Measurements from ENCODE around the gene FUOM.

FUOM gene

DNA sequence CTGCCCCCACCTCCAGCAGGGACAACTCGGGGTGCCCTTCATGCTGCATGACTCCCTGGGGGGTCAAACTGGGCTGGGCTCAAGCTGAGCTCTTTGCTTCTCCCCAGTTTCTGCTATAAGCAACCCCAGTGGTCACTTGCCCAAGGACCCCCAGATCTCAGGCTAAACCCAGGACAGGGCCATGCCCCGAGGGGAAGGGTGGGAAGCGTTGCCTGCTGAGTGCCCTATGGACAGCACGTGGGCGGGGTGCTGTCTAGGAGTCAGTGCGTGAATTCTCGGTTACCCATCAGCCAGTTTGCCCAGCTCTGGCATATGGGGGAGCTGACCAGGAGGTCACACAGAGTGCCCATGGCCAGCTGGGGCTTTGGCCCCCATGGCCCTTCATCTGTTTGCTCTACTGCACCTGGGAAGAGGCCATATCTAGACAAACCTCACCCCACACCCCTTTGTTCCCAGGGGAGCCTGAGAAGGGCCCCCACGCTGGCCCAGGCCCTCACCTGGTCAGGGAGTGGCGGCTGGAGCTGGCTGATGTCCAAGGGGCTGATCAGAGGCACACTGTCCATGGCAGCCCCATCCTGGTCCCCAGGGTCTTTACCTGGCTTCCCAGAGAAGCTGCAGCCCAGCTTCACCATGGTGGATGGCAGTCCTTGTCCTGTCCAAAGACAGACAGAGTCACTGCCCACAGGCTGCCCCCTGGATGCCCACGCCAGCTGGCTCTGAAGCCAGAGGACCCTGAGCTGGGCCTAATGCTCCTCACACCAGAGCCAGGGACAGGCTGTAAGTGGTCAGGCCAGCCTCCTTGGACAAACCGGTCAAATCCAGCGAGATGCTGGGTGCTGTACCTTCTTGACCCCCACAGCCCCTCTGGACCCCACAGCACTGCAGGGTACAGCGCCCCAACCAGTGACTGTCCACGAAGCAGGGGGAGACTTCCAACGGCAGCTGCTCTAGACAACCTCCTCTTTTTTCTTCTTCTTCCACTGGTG is 29.2 kb downstream of the FUOM start:
- TF ChIP-seq, protein P1, sequence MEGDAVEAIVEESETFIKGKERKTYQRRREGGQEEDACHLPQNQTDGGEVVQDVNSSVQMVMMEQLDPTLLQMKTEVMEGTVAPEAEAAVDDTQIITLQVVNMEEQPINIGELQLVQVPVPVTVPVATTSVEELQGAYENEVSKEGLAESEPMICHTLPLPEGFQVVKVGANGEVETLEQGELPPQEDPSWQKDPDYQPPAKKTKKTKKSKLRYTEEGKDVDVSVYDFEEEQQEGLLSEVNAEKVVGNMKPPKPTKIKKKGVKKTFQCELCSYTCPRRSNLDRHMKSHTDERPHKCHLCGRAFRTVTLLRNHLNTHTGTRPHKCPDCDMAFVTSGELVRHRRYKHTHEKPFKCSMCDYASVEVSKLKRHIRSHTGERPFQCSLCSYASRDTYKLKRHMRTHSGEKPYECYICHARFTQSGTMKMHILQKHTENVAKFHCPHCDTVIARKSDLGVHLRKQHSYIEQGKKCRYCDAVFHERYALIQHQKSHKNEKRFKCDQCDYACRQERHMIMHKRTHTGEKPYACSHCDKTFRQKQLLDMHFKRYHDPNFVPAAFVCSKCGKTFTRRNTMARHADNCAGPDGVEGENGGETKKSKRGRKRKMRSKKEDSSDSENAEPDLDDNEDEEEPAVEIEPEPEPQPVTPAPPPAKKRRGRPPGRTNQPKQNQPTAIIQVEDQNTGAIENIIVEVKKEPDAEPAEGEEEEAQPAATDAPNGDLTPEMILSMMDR (IDR thresholded peaks at IDR 0.05; ENCODE audit: low read depth, low read length, missing control alignments): no peak

DNA sequence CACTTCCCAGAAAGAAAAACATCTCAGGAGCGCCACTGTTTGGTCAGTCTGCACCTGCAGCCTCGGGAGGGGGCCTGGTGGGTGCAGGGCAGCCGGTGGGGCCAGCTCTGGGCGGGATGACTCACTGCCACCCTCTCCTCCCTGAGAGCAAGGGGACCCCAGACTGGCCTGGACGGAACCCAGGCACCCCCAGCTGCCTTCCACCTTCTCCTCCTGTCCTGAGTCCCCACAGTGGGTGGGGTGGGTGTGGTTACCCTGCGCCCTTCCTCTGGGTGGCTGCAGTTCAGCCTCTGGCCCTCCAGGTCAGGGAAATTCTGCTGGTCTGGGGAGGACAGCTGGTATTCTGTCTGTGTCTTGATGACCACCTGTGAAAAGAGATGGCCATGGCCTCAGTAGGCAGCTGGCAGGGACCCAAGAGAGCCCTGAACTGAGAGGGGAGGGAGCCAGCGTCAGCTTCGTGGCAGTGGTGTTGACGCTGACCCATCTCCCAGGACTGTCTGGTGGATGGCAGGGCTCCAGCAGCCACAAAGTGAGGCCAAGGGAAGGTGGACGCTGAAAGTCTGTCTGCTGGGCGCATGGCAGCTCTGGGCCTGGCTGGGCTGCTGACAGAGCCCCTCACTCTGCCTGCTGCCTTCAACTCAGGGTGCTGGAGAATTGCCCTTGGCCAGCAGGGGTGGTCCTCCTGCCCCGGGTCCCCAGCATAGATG is 30.0 kb downstream of the FUOM start:
- TF ChIP-seq, protein P1 (IDR thresholded peaks at IDR 0.05; ENCODE audit: low read depth, low read length, missing control alignments): no peak
- no peak overlapping the region for H3K4me3 ChIP-seq (replicated peaks; ENCODE audit: low read depth, low read length)
- no peak for DNase-seq (ENCODE audit: extremely low read depth, low read depth)

More for the DNA sequence above, 29.2 kb downstream of the FUOM start:
- no peak overlapping the region for H3K4me3 ChIP-seq (replicated peaks; ENCODE audit: low read depth, low read length)
- no peak for DNase-seq (ENCODE audit: extremely low read depth, low read depth)

DNA sequence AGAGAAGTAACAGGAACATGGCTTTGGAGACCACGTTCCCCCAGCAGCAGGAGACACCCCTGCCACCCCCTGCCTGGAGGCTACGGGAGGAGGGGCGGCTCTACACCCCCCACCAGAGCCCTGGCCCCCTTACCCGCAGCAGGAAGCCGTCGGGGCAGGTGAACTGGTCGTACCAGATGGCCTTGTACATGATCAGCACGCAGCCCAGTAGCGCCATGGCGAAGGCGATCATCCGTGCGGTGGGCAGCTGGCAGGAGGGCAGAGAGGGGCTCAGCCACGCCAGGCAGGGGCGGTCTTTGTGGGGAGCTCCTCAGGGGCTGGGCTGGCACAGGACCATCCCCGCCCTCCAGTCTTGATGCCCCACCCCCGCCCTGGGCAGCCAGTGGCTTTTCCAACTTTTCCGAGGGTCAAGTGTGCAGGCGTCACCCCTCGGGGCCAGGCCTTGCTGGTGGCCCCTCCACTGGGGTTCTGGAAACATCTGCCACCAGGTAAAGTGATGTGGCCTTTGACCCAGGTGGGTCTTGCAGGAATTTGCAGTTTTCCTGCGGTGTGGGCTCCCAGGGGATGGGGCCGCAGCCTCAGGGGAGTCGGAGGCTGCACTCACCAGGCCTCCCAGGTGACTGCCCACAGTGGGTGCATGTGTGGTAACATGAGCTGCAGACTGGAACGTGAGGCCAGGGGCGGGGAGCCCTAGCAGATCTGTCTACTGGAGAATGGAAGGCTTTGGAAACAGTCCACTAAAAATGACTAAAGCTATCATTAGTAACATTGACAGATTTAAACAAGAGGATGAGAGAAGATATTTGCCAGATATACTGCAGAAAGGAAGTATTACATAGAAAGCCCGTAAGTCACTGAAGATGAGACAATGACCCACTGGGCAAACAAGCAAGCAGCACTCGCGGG is 30.8 kb downstream of the FUOM start:
- TF ChIP-seq, protein P1 (IDR thresholded peaks at IDR 0.05; ENCODE audit: low read depth, low read length, missing control alignments): no peak
- no peak overlapping the region for H3K4me3 ChIP-seq (replicated peaks; ENCODE audit: low read depth, low read length)
- no peak for DNase-seq (ENCODE audit: extremely low read depth, low read depth)

DNA sequence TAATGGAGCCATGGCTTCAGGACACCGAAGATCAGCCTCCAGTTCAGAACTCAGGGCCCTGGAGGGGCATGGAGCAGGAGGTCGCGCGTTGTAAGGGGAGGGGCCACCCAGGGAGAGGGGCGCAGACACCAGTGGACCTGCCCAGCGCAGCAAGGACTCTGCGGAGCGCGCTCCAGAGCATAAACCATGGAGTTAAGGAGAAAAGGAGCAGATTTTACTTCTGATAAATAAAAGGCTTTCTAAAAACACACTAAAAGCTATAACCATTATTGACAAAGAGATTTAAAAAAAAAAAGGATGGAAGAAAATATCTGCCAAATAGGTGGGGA is 31.6 kb downstream of the FUOM start:
- no peak for DNase-seq (ENCODE audit: extremely low read depth, low read depth)
- TF ChIP-seq, protein P1 (IDR thresholded peaks at IDR 0.05; ENCODE audit: low read depth, low read length, missing control alignments): no peak
- H3K4me3 ChIP-seq (replicated peaks; ENCODE audit: low read depth, low read length): no peak overlapping the region

DNA sequence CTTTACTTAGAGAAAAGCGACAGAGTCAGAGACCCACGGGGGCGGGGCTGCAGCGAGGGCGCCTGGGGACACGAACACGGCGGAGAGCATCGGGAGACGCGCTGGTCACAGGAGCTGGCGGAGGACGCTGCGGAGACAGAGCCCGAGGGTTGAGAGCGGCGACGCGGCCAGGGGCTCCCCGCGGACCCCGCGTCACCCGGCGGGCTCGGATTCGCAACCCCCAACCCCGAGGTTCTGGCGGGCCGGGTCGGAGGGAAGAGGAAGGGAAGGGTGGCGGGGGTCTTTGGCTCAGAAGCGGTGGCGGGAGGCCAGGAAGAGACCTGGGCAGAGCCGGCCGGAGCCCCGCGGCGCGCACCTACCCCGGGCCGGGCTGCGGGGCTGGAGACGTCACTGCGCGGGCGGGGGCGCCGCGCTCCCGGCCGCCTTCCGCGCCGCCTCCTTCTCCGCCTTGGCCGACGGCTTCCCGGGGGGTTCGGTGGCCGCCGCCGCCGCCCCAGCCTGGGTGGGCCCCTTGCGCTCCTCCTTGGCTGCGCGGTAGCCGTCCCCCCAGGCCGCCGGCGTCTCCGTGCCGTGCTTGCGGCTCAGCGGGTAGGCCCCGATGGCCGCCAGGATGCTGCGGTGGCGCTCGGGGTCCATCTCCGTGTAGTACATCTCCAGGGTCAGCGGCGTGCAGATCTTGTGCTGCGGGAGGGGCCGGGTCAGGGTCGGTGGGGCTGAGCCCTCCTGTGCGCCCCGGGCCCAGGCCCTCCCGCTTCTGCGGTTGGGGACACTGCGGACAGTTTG is 32.2 kb downstream of the FUOM start:
- no peak for DNase-seq (ENCODE audit: extremely low read depth, low read depth)
- H3K4me3 ChIP-seq (replicated peaks; ENCODE audit: low read depth, low read length): peak overlapping the region; percentile 22; the same call in 1 of the 2 replicates
- TF ChIP-seq, protein P1 (IDR thresholded peaks at IDR 0.05; ENCODE audit: low read depth, low read length, missing control alignments): no peak
